NOMO-1 treated with dmso at 0.1 percent for 144 hours (cell line): ENCODE results near the gene FBXO4.
"Not testable (repeated sequence)": the region's sequence is repeated elsewhere in the genome, so short reads cannot be mapped to it uniquely, and the experiment has no call there.

ENCODE experiments used
- DNase-seq: peaks from one replicate; lab custom pipeline; 2025; ENCODE audit not compliant: unreplicated experiment; lab: John Stamatoyannopoulos, UW

Gene FBXO4

GRCh38 chr5:41921166-41921565 is 3.9 kb upstream of the FBXO4 start:
- DNase-seq, result no peak

- no peak for DNase-seq
These were observed 3.2 kb upstream of the FBXO4 start for GRCh38 chr5:41921874-41922273.

- no peak for DNase-seq
These were observed 582 bp upstream of the FBXO4 start for GRCh38 chr5:41924526-41924871.

- DNase-seq, result no peak
These were observed 472 bp downstream of the FBXO4 start for GRCh38 chr5:41925555-41925951.

- no peak for DNase-seq
These were observed 2.5 kb downstream of the FBXO4 start for GRCh38 chr5:41927604-41928003.

- no peak for DNase-seq
These were observed 4.0 kb downstream of the FBXO4 start for GRCh38 chr5:41929035-41929434.

GRCh38 chr5:41932770-41933169 is 7.7 kb downstream of the FBXO4 start:
- DNase-seq, result no peak

GRCh38 chr5:41935544-41935943 is 10.5 kb downstream of the FBXO4 start:
- DNase-seq, result no peak

GRCh38 chr5:41940641-41941040 is 15.6 kb downstream of the FBXO4 start:
- DNase-seq, result no peak

- DNase-seq, result not testable (repeated sequence)
These were observed 20.4 kb downstream of the FBXO4 start for GRCh38 chr5:41945332-41945955.

- DNase-seq, result no peak
These were observed 26.1 kb downstream of the FBXO4 start for GRCh38 chr5:41951224-41951623.

- no peak for DNase-seq
These were observed 29.2 kb downstream of the FBXO4 start for GRCh38 chr5:41954286-41954685.

- no peak for DNase-seq
These were observed 30.4 kb downstream of the FBXO4 start for GRCh38 chr5:41955432-41956024.

GRCh38 chr5:41956943-41957342 is 31.9 kb downstream of the FBXO4 start:
- no peak for DNase-seq

- no peak for DNase-seq
These were observed 35.4 kb downstream of the FBXO4 start for GRCh38 chr5:41960481-41960880.

GRCh38 chr5:41961736-41962135 is 36.7 kb downstream of the FBXO4 start:
- no peak for DNase-seq

GRCh38 chr5:41962491-41962890 is 37.4 kb downstream of the FBXO4 start:
- no peak for DNase-seq

GRCh38 chr5:41966401-41967105 is 41.5 kb downstream of the FBXO4 start:
- no peak for DNase-seq

- no peak for DNase-seq
These were observed 42.3 kb downstream of the FBXO4 start for GRCh38 chr5:41967401-41967800.

GRCh38 chr5:41968153-41968723 is 43.2 kb downstream of the FBXO4 start:
- DNase-seq, result no peak

GRCh38 chr5:41973087-41973486 is 48.0 kb downstream of the FBXO4 start:
- DNase-seq, result no peak

- DNase-seq, result no peak
These were observed 48.8 kb downstream of the FBXO4 start for GRCh38 chr5:41973887-41974286.
